ENCODE results near the gene RNF125. TPM values are rescaled to one million over a fixed set of nuclear protein-coding genes. Genes with fewer than 3 reads are reported as not detected.

The RNF125 gene
- total and polyA plus RNA-seq, 2 experiments from 2014 or later: 11.4 to 29.2 TPM

GRCh38 chr18:32048507-32049091, 30.0 kb downstream of the RNF125 start (continued):
- TF ChIP-seq, protein P1, sequence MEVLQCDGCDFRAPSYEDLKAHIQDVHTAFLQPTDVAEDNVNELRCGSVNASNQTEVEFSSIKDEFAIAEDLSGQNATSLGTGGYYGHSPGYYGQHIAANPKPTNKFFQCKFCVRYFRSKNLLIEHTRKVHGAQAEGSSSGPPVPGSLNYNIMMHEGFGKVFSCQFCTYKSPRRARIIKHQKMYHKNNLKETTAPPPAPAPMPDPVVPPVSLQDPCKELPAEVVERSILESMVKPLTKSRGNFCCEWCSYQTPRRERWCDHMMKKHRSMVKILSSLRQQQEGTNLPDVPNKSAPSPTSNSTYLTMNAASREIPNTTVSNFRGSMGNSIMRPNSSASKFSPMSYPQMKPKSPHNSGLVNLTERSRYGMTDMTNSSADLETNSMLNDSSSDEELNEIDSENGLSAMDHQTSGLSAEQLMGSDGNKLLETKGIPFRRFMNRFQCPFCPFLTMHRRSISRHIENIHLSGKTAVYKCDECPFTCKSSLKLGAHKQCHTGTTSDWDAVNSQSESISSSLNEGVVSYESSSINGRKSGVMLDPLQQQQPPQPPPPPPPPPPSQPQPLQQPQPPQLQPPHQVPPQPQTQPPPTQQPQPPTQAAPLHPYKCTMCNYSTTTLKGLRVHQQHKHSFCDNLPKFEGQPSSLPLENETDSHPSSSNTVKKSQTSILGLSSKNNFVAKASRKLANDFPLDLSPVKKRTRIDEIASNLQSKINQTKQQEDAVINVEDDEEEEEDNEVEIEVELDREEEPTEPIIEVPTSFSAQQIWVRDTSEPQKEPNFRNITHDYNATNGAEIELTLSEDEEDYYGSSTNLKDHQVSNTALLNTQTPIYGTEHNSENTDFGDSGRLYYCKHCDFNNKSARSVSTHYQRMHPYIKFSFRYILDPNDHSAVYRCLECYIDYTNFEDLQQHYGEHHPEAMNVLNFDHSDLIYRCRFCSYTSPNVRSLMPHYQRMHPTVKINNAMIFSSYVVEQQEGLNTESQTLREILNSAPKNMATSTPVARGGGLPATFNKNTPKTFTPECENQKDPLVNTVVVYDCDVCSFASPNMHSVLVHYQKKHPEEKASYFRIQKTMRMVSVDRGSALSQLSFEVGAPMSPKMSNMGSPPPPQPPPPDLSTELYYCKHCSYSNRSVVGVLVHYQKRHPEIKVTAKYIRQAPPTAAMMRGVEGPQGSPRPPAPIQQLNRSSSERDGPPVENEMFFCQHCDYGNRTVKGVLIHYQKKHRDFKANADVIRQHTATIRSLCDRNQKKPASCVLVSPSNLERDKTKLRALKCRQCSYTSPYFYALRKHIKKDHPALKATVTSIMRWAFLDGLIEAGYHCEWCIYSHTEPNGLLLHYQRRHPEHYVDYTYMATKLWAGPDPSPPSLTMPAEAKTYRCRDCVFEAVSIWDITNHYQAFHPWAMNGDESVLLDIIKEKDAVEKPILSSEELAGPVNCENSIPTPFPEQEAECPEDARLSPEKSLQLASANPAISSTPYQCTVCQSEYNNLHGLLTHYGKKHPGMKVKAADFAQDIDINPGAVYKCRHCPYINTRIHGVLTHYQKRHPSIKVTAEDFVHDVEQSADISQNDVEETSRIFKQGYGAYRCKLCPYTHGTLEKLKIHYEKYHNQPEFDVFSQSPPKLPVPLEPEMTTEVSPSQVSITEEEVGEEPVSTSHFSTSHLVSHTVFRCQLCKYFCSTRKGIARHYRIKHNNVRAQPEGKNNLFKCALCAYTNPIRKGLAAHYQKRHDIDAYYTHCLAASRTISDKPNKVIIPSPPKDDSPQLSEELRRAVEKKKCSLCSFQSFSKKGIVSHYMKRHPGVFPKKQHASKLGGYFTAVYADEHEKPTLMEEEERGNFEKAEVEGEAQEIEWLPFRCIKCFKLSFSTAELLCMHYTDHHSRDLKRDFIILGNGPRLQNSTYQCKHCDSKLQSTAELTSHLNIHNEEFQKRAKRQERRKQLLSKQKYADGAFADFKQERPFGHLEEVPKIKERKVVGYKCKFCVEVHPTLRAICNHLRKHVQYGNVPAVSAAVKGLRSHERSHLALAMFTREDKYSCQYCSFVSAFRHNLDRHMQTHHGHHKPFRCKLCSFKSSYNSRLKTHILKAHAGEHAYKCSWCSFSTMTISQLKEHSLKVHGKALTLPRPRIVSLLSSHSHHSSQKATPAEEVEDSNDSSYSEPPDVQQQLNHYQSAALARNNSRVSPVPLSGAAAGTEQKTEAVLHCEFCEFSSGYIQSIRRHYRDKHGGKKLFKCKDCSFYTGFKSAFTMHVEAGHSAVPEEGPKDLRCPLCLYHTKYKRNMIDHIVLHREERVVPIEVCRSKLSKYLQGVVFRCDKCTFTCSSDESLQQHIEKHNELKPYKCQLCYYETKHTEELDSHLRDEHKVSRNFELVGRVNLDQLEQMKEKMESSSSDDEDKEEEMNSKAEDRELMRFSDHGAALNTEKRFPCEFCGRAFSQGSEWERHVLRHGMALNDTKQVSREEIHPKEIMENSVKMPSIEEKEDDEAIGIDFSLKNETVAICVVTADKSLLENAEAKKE (CRISPR knock-in tag; IDR thresholded peaks at IDR 0.05): no peak
- TF ChIP-seq STAT1 (IDR thresholded peaks at IDR 0.05; ENCODE audit: unreplicated experiment) (no peak), POLR2AphosphoS5 (IDR thresholded peaks at IDR 0.05; ENCODE audit: low read depth) (no peak), ZNF331 (CRISPR knock-in tag; IDR thresholded peaks at IDR 0.05; ENCODE audit: low read depth) (no peak), EZH2phosphoT487 (IDR thresholded peaks at IDR 0.05; ENCODE audit: unreplicated experiment) (no peak), NANOG (IDR thresholded peaks at IDR 0.05; ENCODE audit: borderline replicate concordance) (no peak), CREB1 (CRISPR knock-in tag; IDR thresholded peaks at IDR 0.05; ENCODE audit: low read depth) (no peak), ZNF114 (CRISPR knock-in tag; IDR thresholded peaks at IDR 0.05) (no peak), EZH2 (IDR thresholded peaks at IDR 0.05; ENCODE audit: low read depth, unreplicated experiment) (no peak), ETS1 (IDR thresholded peaks at IDR 0.05) (no peak), JUNB (IDR thresholded peaks at IDR 0.05; ENCODE audit: unreplicated experiment) (no peak)

All from GM23338 (cell line).